K562 (cell line): Measurements from ENCODE around the gene HOXD4. TPM values are rescaled to one million over a fixed set of nuclear protein-coding genes. Genes with fewer than 3 reads are reported as not detected.

ENCODE experiments used
- ATAC-seq: fragments of 200-7000 bp; cut with Tn5 transposase; 3 replicates; pipeline ENCODE4 v1.9.1; 2020; ENCODE audit warnings: moderate library complexity
- BruUV-seq: library from RNA; stranded (reverse); fragments of 400-500 nt; replicated peaks from 2 replicates; lab custom pipeline; 2021; lab: Mats Ljungman, UMichigan
- CTCF ChIA-PET: fragments of 300-600 bp; formaldehyde crosslinking; extraction: SDS; loops from one replicate; lab custom pipeline; 2021; ENCODE audit warnings: low intra/inter-chr PET ratio; lab: Yijun Ruan, JAX
- POLR2A ChIA-PET: fragments of 300-600, 350-650 bp; sonication (Branson Sonifier 250); formaldehyde crosslinking; extraction: SDS; loops from one replicate; lab custom pipeline; 2021; ENCODE audit warnings: antibody characterized with exemption, inconsistent platforms; lab: Yijun Ruan, JAX
- DNase-seq, 4 experiments: peaks; one replicate each; pipeline versions ENCODE4 v3.0.0 to v3.0.0-alpha.2; 2011 to 2018; ENCODE audit warnings: low spot score in 3 of 4, mixed read lengths in 3 of 4; ENCODE audit errors: extremely low read depth in 1 of 4
- FAIRE-seq: peaks from 2 replicates; lab custom pipeline; 2011; peaks lifted over from hg19 to GRCh38; lab: Jason Lieb, UNC
- H2AFZ ChIP-seq: 2 replicates; pipeline ENCODE4 v1.6.0; 2011; ENCODE audit warnings: low read depth, low read length, control low read depth, inconsistent platforms
- H3K27ac ChIP-seq: fragments of 200-600 bp; 3 replicates; pipeline ENCODE4 v1.8.0; 2011; ENCODE audit warnings: low read depth, mild to moderate bottlenecking, control low read depth, inconsistent platforms, low read length, moderate library complexity, mixed read lengths; ENCODE audit errors: extremely low read depth
- H3K27me3 ChIP-seq, 2 experiments: fragments of 300-600 bp in 1 of 2; 2 replicates in 1 of 2; 3 replicates in 1 of 2; pipeline versions ENCODE4 v1.6.0 to v1.8.0; 2011; ENCODE audit warnings: inconsistent platforms in 2 of 2, low read length in 2 of 2, mild to moderate bottlenecking in 1 of 2, mixed read lengths in 1 of 2, moderate library complexity in 1 of 2; ENCODE audit not compliant: control insufficient read depth in 2 of 2, insufficient read depth in 2 of 2
- H3K36me3 ChIP-seq: fragments of 300-600 bp; 3 replicates; pipeline ENCODE4 v1.8.0; 2011; ENCODE audit warnings: mild to moderate bottlenecking, low read length, inconsistent platforms; ENCODE audit not compliant: control insufficient read depth, insufficient read depth
- H3K4me1 ChIP-seq, 2 experiments: fragments of 200-600 bp in 1 of 2; replicated peaks in 1 of 2; 2 replicates in 1 of 2; 3 replicates in 1 of 2; pipeline versions ENCODE4 v1.5.1 to v1.8.0; 2011; ENCODE audit warnings: inconsistent platforms in 2 of 2, low read length in 2 of 2, mild to moderate bottlenecking in 1 of 2, mixed read lengths in 1 of 2, moderate library complexity in 1 of 2; ENCODE audit not compliant: control insufficient read depth in 2 of 2, insufficient read depth in 2 of 2
- H3K4me2 ChIP-seq: 2 replicates; pipeline ENCODE4 v1.6.1; 2011; ENCODE audit warnings: low read length, control low read depth, inconsistent platforms, mixed read lengths; ENCODE audit not compliant: insufficient read depth
- H3K4me3 ChIP-seq: fragments of 200-600 bp; sonication (generic), shearing (Covaris generic); 2 replicates; pipeline ENCODE4 v1.5.1; 2016; ENCODE audit warnings: control low read depth, inconsistent platforms
- H3K79me2 ChIP-seq: fragments of 200-600 bp; 3 replicates; pipeline ENCODE4 v1.8.0; 2011; ENCODE audit warnings: low read length, inconsistent platforms; ENCODE audit not compliant: control insufficient read depth, insufficient read depth
- H3K9ac ChIP-seq, 2 experiments: 2 replicates each; pipeline versions ENCODE4 v1.6.0 to v1.6.1; 2011; ENCODE audit warnings: low read depth in 2 of 2, low read length in 2 of 2, control low read depth in 1 of 2, inconsistent platforms in 1 of 2, mild to moderate bottlenecking in 1 of 2, mixed read lengths in 1 of 2; ENCODE audit not compliant: insufficient read depth in 1 of 2
- H3K9me1 ChIP-seq: one replicate; pipeline ENCODE4 v1.6.0; 2011; ENCODE audit warnings: inconsistent platforms, mild to moderate bottlenecking, low read length, moderate library complexity; ENCODE audit not compliant: control insufficient read depth, insufficient read depth
- H3K9me3 ChIP-seq: replicated peaks from 2 replicates; pipeline ENCODE4 v1.5.1; 2011; ENCODE audit warnings: low read depth, low read length, inconsistent platforms; ENCODE audit not compliant: control insufficient read depth, insufficient read depth
- H4K20me1 ChIP-seq: replicated peaks from 2 replicates; pipeline ENCODE4 v1.6.1; 2011; ENCODE audit warnings: low read length, inconsistent platforms, mixed read lengths; ENCODE audit not compliant: control insufficient read depth, insufficient read depth
- MEIS2 ChIP-seq: fragments of 450-650 bp; IDR thresholded peaks from 2 replicates; pipeline ENCODE4 v1.6.1; 2014; ENCODE audit warnings: mild to moderate bottlenecking; ENCODE audit not compliant: partially characterized antibody
- WGBS: fragments of 100-300 bp; shearing (Covaris generic); methylation state at CpG from one replicate; pipeline ENCODE4 v1.1.6; 2016; ENCODE audit warnings: low coverage, mixed read lengths; ENCODE audit not compliant: insufficient coverage; ENCODE audit errors: missing lambda C conversion rate; 5-methylcytosine and 5-hydroxymethylcytosine counted together
- in situ Hi-C: fragments of 300-500 bp; cut with MboI; formaldehyde crosslinking; loops from 4 replicates; pipeline ENCODE4 v1.15.0; 2018; ENCODE audit warnings: inconsistent platforms, mixed read lengths
- intact Hi-C: fragments of 100-400 bp; cut with micrococcal nuclease; formaldehyde crosslinking; loops from 2 replicates; pipeline ENCODE4 v1.14.2; 2022
- polyA plus RNA-seq, 8 experiments: library from polyadenylated mRNA; depleted of rRNA in 4 of 8; stranded (reverse) in 5 of 8; unstranded in 3 of 8; fragments of >200 nt; fragmentation: Nextera tagmentation in 2 of 8; fragmentation: Illumina TruSeq in 1 of 8; extraction: Ambion mirVana in 2 of 8; extraction: Trizol in 1 of 8; gene quantifications; 2 replicates each; pipeline versions ENCODE4 v1.2.1 to v1.2.3, GENCODE V29; 2011 to 2014; ENCODE audit warnings: inconsistent platforms in 1 of 8, missing spikeins in 1 of 8
- total RNA-seq, 7 experiments: library from RNA; depleted of rRNA in 6 of 7; stranded (reverse); fragments of >200 nt in 6 of 7; fragmentation: Illumina TruSeq in 2 of 7; extraction: Trizol in 2 of 7; gene quantifications; 2 replicates each; pipeline versions ENCODE4 v1.2.1 to v1.2.3, GENCODE V29; 2011 to 2021; ENCODE audit warnings: low replicate concordance in 1 of 7
- TF ChIP-seq, protein P1 (sequence below): fragments of 250-450 bp; sonication (Bioruptor Pico); IDR thresholded peaks from 2 replicates; pipeline ENCODE4 v1.8.0; 2021; ENCODE audit warnings: moderate library complexity, mild to moderate bottlenecking, inconsistent platforms
- TF ChIP-seq, protein P2 (sequence below): fragments of 450-650 bp; formaldehyde crosslinking; IDR thresholded peaks from 2 replicates; pipeline ENCODE4 v1.4.0; 2020; ENCODE audit warnings: mild to moderate bottlenecking, mixed read lengths
- TF ChIP-seq, protein P3 (sequence below): sonication (generic); formaldehyde crosslinking; IDR thresholded peaks from 2 replicates; pipeline ENCODE4 v1.5.0; 2020; ENCODE audit warnings: missing genetic modification reagents

HOXD4 gene
- total and polyA plus RNA-seq, 9 of the 15 experiments (the other 6 are each of a cell fraction or from before 2014, with no cell fraction given), result not detected

DNA sequence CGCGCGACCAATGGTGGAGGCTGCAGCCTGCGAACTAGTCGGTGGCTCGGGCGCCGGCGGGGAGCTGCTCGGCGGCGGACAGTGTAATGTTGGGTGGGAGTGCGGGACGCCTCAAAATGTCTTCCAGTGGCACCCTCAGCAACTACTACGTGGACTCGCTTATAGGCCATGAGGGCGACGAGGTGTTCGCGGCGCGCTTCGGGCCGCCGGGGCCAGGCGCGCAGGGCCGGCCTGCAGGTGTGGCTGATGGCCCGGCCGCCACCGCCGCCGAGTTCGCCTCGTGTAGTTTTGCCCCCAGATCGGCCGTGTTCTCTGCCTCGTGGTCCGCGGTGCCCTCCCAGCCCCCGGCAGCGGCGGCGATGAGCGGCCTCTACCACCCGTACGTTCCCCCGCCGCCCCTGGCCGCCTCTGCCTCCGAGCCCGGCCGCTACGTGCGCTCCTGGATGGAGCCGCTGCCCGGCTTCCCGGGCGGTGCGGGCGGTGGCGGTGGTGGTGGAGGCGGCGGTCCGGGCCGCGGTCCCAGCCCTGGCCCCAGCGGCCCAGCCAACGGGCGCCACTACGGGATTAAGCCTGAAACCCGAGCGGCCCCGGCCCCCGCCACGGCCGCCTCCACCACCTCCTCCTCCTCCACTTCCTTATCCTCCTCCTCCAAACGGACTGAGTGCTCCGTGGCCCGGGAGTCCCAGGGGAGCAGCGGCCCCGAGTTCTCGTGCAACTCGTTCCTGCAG, 28.5 kb upstream of the HOXD4 start, which contains the start of gene HOXD9:
HOXD9 (plus strand) TSS at position 37 of the 728 bp plus-strand sequence; CDS start at position 87, 50 bp downstream.
- H3K4me3 ChIP-seq, result no peak within 1 kb of the TSS
- TF ChIP-seq, protein P1, sequence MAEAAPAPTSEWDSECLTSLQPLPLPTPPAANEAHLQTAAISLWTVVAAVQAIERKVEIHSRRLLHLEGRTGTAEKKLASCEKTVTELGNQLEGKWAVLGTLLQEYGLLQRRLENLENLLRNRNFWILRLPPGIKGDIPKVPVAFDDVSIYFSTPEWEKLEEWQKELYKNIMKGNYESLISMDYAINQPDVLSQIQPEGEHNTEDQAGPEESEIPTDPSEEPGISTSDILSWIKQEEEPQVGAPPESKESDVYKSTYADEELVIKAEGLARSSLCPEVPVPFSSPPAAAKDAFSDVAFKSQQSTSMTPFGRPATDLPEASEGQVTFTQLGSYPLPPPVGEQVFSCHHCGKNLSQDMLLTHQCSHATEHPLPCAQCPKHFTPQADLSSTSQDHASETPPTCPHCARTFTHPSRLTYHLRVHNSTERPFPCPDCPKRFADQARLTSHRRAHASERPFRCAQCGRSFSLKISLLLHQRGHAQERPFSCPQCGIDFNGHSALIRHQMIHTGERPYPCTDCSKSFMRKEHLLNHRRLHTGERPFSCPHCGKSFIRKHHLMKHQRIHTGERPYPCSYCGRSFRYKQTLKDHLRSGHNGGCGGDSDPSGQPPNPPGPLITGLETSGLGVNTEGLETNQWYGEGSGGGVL, result no peak
- TF ChIP-seq, protein P2, sequence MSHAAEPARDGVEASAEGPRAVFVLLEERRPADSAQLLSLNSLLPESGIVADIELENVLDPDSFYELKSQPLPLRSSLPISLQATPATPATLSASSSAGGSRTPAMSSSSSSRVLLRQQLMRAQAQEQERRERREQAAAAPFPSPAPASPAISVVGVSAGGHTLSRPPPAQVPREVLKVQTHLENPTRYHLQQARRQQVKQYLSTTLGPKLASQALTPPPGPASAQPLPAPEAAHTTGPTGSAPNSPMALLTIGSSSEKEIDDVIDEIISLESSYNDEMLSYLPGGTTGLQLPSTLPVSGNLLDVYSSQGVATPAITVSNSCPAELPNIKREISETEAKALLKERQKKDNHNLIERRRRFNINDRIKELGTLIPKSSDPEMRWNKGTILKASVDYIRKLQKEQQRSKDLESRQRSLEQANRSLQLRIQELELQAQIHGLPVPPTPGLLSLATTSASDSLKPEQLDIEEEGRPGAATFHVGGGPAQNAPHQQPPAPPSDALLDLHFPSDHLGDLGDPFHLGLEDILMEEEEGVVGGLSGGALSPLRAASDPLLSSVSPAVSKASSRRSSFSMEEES (CRISPR knock-in tag), result peak; percentile 34; the same call in 1 of the 2 replicates
- TF ChIP-seq, protein P3, sequence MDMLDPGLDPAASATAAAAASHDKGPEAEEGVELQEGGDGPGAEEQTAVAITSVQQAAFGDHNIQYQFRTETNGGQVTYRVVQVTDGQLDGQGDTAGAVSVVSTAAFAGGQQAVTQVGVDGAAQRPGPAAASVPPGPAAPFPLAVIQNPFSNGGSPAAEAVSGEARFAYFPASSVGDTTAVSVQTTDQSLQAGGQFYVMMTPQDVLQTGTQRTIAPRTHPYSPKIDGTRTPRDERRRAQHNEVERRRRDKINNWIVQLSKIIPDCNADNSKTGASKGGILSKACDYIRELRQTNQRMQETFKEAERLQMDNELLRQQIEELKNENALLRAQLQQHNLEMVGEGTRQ (CRISPR knock-in tag), result peak; percentile 57
- no peak for TF ChIP-seq MEIS2
- no peaks in the 10 kb centered on the region for H3K79me2 ChIP-seq
- peaks cover 68 to 71% of the 10 kb centered on the region in 2 experiments for H3K27me3 ChIP-seq
- peaks cover 6% of the 10 kb centered on the region; the same call in 1 of the 2 replicates for H4K20me1 ChIP-seq
- peaks cover 0 to 19% of the 10 kb centered on the region in 2 experiments; a peak in 2 of 5 replicates for H3K4me1 ChIP-seq
- in situ Hi-C loops (no loop called here), intact Hi-C loops (no loop called here)
- no peaks in the 10 kb centered on the region for H3K36me3 ChIP-seq
- POLR2A ChIA-PET, result no interaction called here
- H3K27ac ChIP-seq, result no peak within 1 kb of the TSS
- H3K9ac ChIP-seq, result no peak within 1 kb of the TSS
- H3K9me3 ChIP-seq, result no peaks in the 10 kb centered on the region
- ATAC-seq (no peak), FAIRE-seq (no peak), DNase-seq (no peak)
- no peak within 1 kb of the TSS for H2AFZ ChIP-seq
- 41% methylated on average over 60 of the region's 84 CpGs for WGBS
- BruUV-seq, result no TSS peak
- H3K9me1 ChIP-seq, result no peaks in the 10 kb centered on the region
- CTCF ChIA-PET, result interaction anchor here (1.1 kb wide), 1 partner anchor 1024 kb away, joined by 3 read pairs; no protein-coding TSS in a partner anchor
- no peak within 1 kb of the TSS for H3K4me2 ChIP-seq
